ENCODE results near the gene NHSL2.
A peak's percentile ranks its signal among the peaks of the same experiment; 100 is the strongest.

Gene NHSL2

DNA sequence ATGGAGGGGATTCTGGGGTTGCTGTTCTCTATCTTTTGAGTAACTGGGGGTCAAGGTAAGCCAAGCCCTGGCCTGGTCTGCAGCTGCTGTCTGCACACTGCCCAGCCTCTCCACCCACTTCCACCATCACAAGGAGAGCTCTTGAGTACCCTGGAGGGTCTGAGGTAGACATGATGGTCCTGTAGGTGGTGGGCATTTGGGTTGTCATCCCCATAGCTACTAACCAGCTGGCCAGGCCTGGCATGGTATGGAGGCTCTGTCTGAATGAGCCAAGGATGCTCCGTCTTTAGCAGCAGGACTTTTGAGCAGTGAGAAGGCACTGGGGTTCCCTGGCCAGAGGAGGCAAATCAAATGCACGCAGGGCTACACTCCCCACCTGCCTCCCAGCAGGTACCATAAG is 82.7 kb downstream of the NHSL2 start:
- Mint-ChIP-seq H3K4me1 (peaks cover 14% of the 10 kb centered on the region), H3K27me3 (no peaks in the 10 kb centered on the region), H3K27ac (no peak overlapping the region), H3K9me3 (no peaks in the 10 kb centered on the region), H3K4me3 (no peak overlapping the region)
- ATAC-seq, result no peak
- DNase-seq, result no peak

DNA sequence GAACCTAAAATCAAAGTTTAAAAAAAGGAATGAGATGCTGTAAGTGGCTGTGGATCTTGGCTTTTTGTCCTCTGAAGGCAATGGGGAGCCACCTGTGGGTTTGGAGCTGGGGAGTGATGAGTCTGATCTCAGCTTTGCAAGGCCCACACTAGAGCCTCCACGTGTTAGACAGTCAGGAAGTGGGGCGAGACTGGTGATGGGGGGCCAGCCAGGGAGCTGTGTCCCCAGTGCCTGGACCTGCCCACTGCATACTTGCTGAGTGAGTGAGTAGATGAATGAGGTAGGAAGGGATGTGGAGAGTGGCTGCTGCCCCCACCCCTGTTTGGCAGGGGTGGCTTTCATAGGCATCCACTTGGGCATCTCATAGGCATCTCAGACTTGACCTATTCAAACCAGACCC is 84.0 kb downstream of the NHSL2 start:
- no peak overlapping the region for H3K4me3 Mint-ChIP-seq
- peaks cover 14% of the 10 kb centered on the region for H3K4me1 Mint-ChIP-seq
- no peak overlapping the region for H3K27ac Mint-ChIP-seq
- H3K27me3 Mint-ChIP-seq, result no peaks in the 10 kb centered on the region
- no peak for ATAC-seq
- no peak for DNase-seq
- H3K9me3 Mint-ChIP-seq, result no peaks in the 10 kb centered on the region

DNA sequence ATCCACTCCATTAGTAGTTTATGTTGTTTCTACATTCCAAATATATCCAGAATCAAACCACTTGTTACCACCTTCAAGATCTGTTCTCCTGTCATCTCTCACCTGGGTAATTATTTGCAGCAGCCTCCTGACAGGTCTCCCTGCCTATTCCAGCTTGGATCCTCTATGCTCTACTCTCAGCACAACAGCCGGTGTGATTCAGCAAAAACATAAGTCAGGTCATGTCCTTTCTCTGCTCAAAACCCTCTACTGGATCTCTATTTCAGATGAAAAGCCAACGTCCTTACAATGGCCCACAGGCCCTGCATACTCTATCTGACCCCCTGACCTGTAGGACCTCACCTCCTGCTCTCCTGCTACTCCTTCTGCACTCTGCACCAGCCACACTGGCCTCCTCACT is 84.5 kb downstream of the NHSL2 start:
- Mint-ChIP-seq H3K27ac (no peak overlapping the region), H3K9me3 (no peaks in the 10 kb centered on the region), H3K27me3 (no peaks in the 10 kb centered on the region), H3K4me3 (no peak overlapping the region), H3K4me1 (peaks cover 14% of the 10 kb centered on the region)
- ATAC-seq, result no peak
- no peak for DNase-seq

DNA sequence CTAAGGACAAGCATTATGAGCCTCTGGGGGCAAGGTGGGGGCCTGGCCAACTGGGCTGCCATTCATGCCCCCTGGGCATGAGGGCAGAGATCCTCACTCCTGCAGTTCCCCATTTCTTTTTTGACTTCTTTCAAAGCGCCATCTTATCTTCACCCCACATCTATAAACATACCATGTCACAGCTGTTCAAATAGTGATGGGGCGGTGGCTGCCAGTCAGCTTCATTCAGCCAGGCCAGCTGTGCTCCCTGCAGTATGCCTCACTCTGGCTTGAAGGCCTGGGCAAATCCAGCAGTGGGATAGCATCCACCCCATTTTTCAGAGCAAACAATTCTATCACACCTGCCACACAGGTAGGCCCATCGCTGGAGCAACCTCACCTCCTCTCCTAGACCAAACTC is 85.5 kb downstream of the NHSL2 start:
- no peaks in the 10 kb centered on the region for H3K27me3 Mint-ChIP-seq
- no peak for DNase-seq
- no peaks in the 10 kb centered on the region for H3K9me3 Mint-ChIP-seq

DNA sequence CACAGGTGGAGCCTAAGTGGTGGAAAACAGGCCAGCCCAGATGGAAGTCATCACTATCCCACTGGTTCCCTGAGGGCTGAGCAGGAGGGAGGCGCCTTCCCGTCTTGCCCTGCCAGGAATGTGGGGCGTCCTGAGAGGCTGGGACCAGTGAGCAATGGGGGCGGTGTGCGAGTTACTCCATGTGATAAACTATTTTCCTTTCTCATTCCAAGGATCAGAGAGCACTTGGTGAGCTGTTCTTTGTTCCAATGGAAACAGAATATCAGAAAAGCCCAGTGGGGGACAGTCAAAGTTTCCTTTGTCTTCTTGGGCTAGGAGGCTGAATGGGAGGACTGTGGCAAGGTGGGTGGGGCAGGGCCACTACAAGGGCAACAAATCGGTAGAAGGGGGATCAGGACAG is 86.2 kb downstream of the NHSL2 start:
- DNase-seq (no peak), ATAC-seq (no peak)
- Mint-ChIP-seq H3K27me3 (no peaks in the 10 kb centered on the region), H3K27ac (no peak overlapping the region), H3K9me3 (no peaks in the 10 kb centered on the region), H3K4me3 (no peak overlapping the region), H3K4me1 (peaks cover 11% of the 10 kb centered on the region)

More for the DNA sequence above, 85.5 kb downstream of the NHSL2 start:
- Mint-ChIP-seq H3K4me3 (no peak overlapping the region), H3K27ac (no peak overlapping the region), H3K4me1 (peaks cover 14% of the 10 kb centered on the region)
- ATAC-seq, result no peak

DNA sequence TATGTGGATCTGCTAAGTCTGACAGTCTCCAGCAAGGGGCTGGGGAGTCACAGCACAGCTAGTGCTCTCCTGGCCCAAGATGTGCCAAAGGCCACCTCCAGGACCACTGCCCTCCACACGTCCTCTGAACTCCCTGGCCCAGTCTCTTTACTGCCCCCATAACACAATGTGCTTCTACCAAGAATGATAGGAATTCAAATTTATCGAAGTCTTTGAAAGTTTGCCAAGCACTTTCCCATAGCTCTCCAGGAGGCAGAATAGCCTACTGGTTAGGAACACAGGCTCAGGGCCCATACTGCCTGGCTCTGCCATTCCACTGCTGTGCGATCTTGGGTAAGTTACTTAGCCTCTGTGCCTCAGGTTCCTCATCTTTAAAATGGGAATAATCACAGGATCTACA is 86.7 kb downstream of the NHSL2 start:
- H3K4me1 Mint-ChIP-seq, result peaks cover 6% of the 10 kb centered on the region
- ATAC-seq, result no peak
- H3K27ac Mint-ChIP-seq, result no peak overlapping the region
- no peak for DNase-seq
- H3K9me3 Mint-ChIP-seq, result no peaks in the 10 kb centered on the region
- no peak overlapping the region for H3K4me3 Mint-ChIP-seq
- no peaks in the 10 kb centered on the region for H3K27me3 Mint-ChIP-seq

DNA sequence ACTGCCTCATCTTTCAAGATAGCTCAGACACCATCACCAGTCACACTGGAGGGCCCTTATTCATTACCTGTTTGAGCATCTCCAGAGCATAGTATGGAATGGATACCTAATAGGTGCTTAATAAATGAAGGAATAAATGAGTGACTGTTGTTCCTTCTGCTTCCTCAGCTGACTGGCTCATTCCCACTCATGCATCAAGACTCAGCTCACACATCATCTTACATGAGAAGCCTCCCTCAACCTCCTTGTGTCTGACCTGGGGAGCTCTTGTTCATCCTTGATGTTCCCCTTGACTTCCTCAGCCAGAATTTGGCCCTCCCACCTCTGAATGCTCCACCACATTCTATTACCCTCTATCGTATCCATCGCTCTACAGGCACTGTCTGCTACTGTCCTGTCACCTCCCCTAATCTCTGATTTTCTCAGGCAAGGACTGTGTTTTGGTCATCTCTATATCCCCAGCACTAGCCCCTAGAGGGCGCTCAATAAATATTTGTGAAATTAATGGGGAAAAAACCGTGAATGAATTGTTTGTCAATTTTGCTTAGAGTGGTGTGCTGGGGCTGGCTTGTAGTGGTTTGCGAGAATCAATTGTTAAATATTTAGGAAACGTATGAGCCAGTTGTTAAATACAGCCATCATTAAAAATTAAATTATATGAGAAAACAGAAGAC is 88.3 kb downstream of the NHSL2 start:
- Mint-ChIP-seq H3K9me3 (no peaks in the 10 kb centered on the region), H3K27me3 (no peaks in the 10 kb centered on the region), H3K4me1 (no peaks in the 10 kb centered on the region), H3K27ac (no peak overlapping the region), H3K4me3 (no peak overlapping the region)
- ATAC-seq, result peak; percentile 69
- DNase-seq, result peak; percentile 12 to 19

DNA sequence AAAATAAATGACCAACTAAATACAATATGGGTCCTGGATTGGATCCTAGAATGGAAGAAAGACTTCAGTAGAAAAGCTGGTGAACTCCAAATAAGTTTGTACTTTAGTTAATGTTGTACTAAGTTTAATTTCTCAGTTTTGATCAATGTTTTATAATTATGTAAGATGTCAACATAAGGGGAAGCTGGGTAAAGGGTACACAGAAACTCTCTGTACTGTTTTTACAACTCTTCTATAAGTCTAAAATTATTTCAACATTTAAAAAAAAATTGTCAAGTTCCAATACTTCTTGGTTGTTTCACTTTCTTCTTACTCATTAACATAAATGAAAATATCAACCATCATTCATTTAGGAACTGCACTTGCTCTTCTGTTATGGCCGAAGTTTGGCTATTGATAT is 88.9 kb downstream of the NHSL2 start:
- DNase-seq, result no peak
- H3K4me1 Mint-ChIP-seq, result no peaks in the 10 kb centered on the region
- H3K27me3 Mint-ChIP-seq, result no peaks in the 10 kb centered on the region
- no peak overlapping the region for H3K4me3 Mint-ChIP-seq
- H3K9me3 Mint-ChIP-seq, result no peaks in the 10 kb centered on the region
- no peak overlapping the region for H3K27ac Mint-ChIP-seq
- no peak for ATAC-seq

DNA sequence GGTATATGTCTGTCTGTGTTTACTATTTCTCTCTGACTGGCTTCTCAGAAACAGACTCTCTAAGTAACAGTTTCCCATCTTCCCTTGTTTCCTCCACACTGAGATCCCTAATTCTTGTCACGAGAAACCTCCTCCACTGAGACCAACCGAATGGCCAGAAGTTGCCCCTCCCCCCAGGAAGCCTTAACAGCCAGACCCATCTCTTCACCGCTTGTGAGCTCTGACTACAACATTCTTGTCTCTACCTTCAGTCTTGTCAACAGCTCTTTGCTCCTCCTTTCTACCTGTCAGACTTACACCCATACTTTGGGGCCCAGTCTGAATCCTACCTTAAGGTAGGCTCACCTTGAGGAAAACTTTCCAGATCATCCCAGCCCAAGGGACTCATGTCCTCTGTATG is 90.8 kb downstream of the NHSL2 start:
- ATAC-seq, result no peak
- Mint-ChIP-seq H3K4me1 (no peaks in the 10 kb centered on the region), H3K9me3 (no peaks in the 10 kb centered on the region), H3K4me3 (no peak overlapping the region), H3K27ac (no peak overlapping the region), H3K27me3 (no peaks in the 10 kb centered on the region)
- DNase-seq, result no peak

DNA sequence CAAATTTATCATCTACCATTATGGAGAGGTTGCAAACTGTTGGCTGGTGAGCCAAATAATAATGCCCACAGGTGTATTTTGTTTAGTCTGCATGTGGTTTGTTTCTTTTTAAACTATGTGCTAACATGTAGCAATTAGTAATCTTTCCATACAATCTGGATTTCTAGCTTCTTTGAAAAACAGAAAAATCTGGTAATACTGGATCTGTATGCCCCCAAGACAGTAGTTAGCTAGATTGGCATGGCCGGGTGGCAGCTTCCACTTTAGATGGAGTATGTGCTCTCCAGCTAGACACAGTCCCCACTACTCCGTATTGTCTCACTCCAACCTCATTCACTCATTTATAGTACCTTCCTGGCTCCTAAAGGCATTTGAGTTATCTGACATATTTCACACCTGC is 91.3 kb downstream of the NHSL2 start:
- H3K27me3 Mint-ChIP-seq, result no peaks in the 10 kb centered on the region
- H3K4me1 Mint-ChIP-seq, result no peaks in the 10 kb centered on the region
- no peak overlapping the region for H3K4me3 Mint-ChIP-seq
- H3K9me3 Mint-ChIP-seq, result no peaks in the 10 kb centered on the region
- DNase-seq (no peak), ATAC-seq (no peak)
- H3K27ac Mint-ChIP-seq, result no peak overlapping the region

DNA sequence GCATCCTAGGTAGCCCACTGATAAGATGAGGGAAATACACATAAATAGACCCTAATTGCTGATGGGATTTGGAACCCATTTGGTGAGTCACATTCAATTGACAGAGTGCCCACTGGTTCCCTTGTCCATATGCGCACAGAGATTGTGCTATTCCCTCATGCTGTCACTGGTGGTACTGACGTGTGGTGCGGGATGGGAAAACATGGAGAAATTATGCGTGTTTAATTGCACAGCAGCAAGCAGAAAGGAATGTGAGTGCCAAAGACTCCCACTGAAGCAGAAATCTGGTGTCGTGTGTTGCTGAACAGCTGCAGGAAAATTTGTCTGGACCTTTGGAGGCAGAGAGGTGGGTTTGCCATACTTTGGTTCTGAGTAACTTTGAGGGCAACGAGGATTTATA is 92.2 kb downstream of the NHSL2 start:
- H3K27ac Mint-ChIP-seq, result no peak overlapping the region
- ATAC-seq, result no peak
- H3K9me3 Mint-ChIP-seq, result no peaks in the 10 kb centered on the region
- no peak overlapping the region for H3K4me3 Mint-ChIP-seq
- no peaks in the 10 kb centered on the region for H3K27me3 Mint-ChIP-seq
- H3K4me1 Mint-ChIP-seq, result no peaks in the 10 kb centered on the region
- no peak for DNase-seq

DNA sequence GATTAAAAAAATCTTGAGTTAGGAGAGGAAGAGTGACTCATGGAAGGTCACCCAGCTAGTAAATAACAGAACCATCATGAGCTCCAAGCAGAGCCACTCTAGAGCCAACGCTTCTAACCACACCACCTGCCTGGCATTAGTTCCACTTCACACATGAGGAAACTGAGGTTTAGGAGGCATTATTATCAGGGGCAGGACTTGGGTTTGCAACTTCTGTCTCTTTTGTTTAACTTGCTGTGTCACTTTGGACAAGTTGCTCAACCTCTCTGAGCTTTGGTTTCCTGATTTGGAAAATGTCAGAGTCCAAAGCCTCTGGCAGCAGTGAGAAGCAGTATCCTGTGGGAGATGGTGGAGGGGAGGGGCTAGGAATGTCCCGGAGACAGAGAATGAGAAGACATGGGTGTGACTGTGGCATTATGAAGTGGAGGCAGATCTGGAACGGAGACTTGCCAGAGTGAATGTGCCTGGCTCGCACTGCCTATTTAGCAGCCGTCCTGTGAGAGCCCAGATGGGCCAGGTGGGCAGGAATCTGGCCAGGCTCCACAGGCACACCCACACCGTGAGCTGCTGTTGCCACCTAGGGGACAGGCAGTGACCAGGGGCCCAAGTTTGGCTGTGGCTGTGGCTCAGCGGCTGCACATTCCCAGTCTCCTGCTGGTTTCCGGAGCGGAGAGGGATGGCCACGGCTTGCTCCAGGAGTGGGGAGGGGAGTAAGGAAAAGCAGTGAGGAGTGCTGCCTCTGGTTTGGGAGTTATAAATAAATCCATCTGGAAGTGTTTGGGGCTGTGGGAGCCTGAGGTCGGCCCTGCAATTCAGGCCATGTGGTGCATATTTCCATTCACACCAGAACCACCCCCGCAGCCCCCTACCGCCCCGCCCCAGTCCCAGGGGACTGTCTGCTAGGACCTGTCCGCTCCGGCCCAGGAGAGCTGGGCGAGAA is 93.4 kb downstream of the NHSL2 start:
- no peaks in the 10 kb centered on the region for H3K4me1 Mint-ChIP-seq
- no peak overlapping the region for H3K27ac Mint-ChIP-seq
- no peaks in the 10 kb centered on the region for H3K27me3 Mint-ChIP-seq
- no peaks in the 10 kb centered on the region for H3K9me3 Mint-ChIP-seq
- DNase-seq (no peak), ATAC-seq (no peak)
- H3K4me3 Mint-ChIP-seq, result no peak overlapping the region

DNA sequence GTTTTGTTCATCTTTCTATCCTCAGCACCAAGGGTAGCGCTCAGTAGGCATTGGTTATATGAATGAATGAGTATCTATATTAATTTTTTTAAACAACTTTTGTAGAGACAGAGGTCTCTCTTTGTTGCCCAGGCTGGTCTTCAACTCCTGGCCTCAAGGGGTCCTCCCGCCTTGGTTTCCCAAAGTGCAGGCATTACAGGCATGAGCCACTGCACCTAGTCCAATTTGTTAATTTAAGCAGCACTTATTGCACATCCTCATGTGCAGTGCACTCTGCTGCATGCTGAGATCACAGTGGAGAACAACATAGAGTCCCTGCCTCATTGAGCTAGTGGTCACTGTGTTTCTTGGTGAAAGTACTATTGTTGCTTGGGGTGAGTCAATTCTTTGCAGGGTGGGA is 94.4 kb downstream of the NHSL2 start:
- Mint-ChIP-seq H3K4me1 (no peaks in the 10 kb centered on the region), H3K27ac (no peak overlapping the region), H3K9me3 (no peaks in the 10 kb centered on the region), H3K4me3 (no peak overlapping the region), H3K27me3 (no peaks in the 10 kb centered on the region)
- ATAC-seq (no peak), DNase-seq (no peak)

DNA sequence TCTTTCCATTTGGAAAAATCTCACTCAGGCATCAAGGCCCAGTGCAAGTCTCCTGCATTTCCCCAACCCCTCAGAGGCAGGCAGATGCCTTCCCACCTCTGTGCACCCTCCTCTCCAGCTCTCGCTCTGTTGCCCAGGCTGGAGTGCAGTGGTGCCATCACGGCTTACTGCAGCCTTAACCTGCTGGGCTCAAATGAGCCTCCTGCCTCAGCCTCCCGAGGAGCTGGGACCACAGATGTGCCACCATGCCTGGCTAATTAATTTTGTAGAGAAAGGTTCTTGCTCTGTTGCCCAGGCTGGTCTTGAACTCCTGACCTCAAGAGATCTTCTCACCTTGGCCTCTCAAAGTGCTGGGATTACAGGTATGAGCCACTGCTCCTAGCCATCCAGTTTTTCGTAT is 95.8 kb downstream of the NHSL2 start:
- Mint-ChIP-seq H3K4me1 (no peaks in the 10 kb centered on the region), H3K4me3 (no peak overlapping the region), H3K27ac (no peak overlapping the region), H3K27me3 (no peaks in the 10 kb centered on the region), H3K9me3 (no peaks in the 10 kb centered on the region)
- DNase-seq (no peak), ATAC-seq (no peak)

DNA sequence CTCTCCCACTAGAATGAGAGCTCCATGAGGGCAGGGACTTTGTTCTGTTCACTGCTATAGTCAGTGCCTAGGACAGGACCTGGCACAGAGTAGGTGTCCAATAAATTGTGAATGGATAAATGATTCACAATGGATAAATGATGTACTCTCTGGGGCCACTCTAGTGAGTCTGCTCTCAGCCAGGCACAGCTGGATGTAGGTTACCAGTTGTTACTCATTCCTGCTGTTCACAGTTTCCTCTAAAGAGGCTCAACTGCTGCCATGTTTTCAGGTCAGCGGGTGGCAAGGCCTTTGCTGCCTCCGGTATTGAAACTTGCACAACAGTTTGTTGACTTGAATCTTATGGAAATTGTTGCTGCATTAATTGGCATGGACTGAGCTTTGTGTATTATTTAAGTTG is 99.1 kb downstream of the NHSL2 start:
- Mint-ChIP-seq H3K4me3 (no peak overlapping the region), H3K27ac (no peak overlapping the region), H3K27me3 (peaks cover 12% of the 10 kb centered on the region), H3K9me3 (no peaks in the 10 kb centered on the region), H3K4me1 (no peaks in the 10 kb centered on the region)
- no peak for ATAC-seq
- DNase-seq, result no peak

DNA sequence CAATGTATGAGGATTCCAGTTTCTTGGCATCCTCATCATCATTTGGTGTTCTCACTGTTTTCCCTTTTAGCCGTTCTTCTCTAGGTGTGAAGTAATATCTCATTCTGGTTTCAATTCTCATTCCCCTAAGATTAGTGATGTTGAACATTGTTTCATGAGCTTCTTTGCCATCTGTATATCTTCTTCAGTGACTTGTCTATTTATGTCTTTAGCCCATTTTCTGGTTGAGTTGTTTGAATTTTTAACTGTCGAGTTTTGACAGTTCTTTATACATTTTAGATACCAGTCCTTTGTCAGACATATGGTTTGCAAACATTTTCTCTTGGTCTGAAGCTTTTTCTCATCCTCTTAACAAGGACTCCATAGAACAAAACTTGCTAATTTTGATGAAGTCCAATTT is 101.1 kb downstream of the NHSL2 start:
- Mint-ChIP-seq H3K4me1 (no peaks in the 10 kb centered on the region), H3K9me3 (no peaks in the 10 kb centered on the region), H3K27me3 (peaks cover 19% of the 10 kb centered on the region), H3K4me3 (no peak overlapping the region), H3K27ac (no peak overlapping the region)
- ATAC-seq (no peak), DNase-seq (no peak)

All from stimulated activated naive CD8-positive, alpha-beta T cell treated with anti-CD3 and anti-CD28 coated beads, Interleukin-15, amount 100 ng/mL, for 72 hours (primary cell).